OCI-LY1 (cell line): ENCODE measurements around the gene TOMM5.

ENCODE experiments used
- H2AFZ ChIP-seq: fragments of 200-600 bp; sonication (generic), shearing (Covaris generic); 2 replicates; pipeline ENCODE4 v1.6.0; 2014; ENCODE audit warnings: antibody characterized with exemption, mild to moderate bottlenecking, low read length
- H3F3A ChIP-seq: fragments of 200-600 bp; sonication (generic), shearing (Covaris generic); 2 replicates; pipeline ENCODE4 v1.6.0; 2014; ENCODE audit warnings: mild to moderate bottlenecking, antibody characterized with exemption, low read length, moderate library complexity; ENCODE audit not compliant: insufficient read depth
- H3K27ac ChIP-seq: fragments of 200-600 bp; sonication (generic); 2 replicates; pipeline ENCODE4 v1.5.1; 2014; ENCODE audit warnings: low read length, mixed run types, mild to moderate bottlenecking, low read depth; ENCODE audit not compliant: poor library complexity, severe bottlenecking
- H3K27me3 ChIP-seq: fragments of 200-600 bp; sonication (generic); 2 replicates; pipeline ENCODE4 v1.6.0; 2014; ENCODE audit warnings: antibody characterized with exemption, mild to moderate bottlenecking, low read length, moderate library complexity; ENCODE audit not compliant: insufficient read depth
- H3K36me3 ChIP-seq: fragments of 200-600 bp; sonication (generic); 2 replicates; pipeline ENCODE4 v1.6.1; 2014; ENCODE audit warnings: mild to moderate bottlenecking, antibody characterized with exemption, low read length, moderate library complexity, mixed read lengths; ENCODE audit not compliant: insufficient read depth
- H3K4me1 ChIP-seq: fragments of 200-600 bp; sonication (generic); 2 replicates; pipeline ENCODE4 v1.5.1; 2014; ENCODE audit warnings: mild to moderate bottlenecking, low read length, moderate library complexity; ENCODE audit not compliant: insufficient read depth, severe bottlenecking
- H3K4me2 ChIP-seq: fragments of 200-600 bp; sonication (generic), shearing (Covaris generic); 2 replicates; pipeline ENCODE4 v1.6.1; 2014; ENCODE audit warnings: low read length
- H3K4me3 ChIP-seq: fragments of 200-600 bp; sonication (generic); 2 replicates; pipeline ENCODE4 v1.5.1; 2014; ENCODE audit warnings: low read length, low read depth, mild to moderate bottlenecking, mixed read lengths; ENCODE audit not compliant: poor library complexity, severe bottlenecking
- H3K79me2 ChIP-seq: fragments of 200-600 bp; shearing (Covaris generic); 2 replicates; pipeline ENCODE4 v1.6.1; 2016; ENCODE audit warnings: mixed run types, low read length, mixed read lengths; ENCODE audit not compliant: insufficient read depth
- H3K9ac ChIP-seq: fragments of 200-600 bp; sonication (generic), shearing (Covaris generic); 2 replicates; pipeline ENCODE4 v1.6.1; 2014; ENCODE audit warnings: mild to moderate bottlenecking, low read length, mixed read lengths
- H3K9me2 ChIP-seq: fragments of 200-600 bp; sonication (generic), shearing (Covaris generic); 2 replicates; pipeline ENCODE4 v1.6.1; 2014; ENCODE audit warnings: low read depth, mild to moderate bottlenecking, low read length, mixed read lengths
- H3K9me3 ChIP-seq: fragments of 200-600 bp; shearing (Covaris generic); 2 replicates; pipeline ENCODE4 v1.6.1; 2014; ENCODE audit warnings: low read length, mixed read lengths
- H4K20me1 ChIP-seq: fragments of 200-600 bp; sonication (generic), shearing (Covaris generic); 2 replicates; pipeline ENCODE4 v1.6.0; 2016; ENCODE audit warnings: mild to moderate bottlenecking, low read length; ENCODE audit not compliant: insufficient read depth
- EZH2 ChIP-seq: fragments of 200-600 bp; sonication (generic), shearing (Covaris generic); IDR thresholded peaks from 2 replicates; pipeline ENCODE4 v1.8.0; 2017; ENCODE audit warnings: borderline replicate concordance, mixed run types, mild to moderate bottlenecking, antibody characterized with exemption, low read length, moderate library complexity, mixed read lengths
- TF ChIP-seq, protein P1 (sequence below): fragments of 200-600 bp; sonication (generic), shearing (Covaris generic); IDR thresholded peaks from 2 replicates; pipeline ENCODE4 v1.5.1; 2017; ENCODE audit warnings: mild to moderate bottlenecking, antibody characterized with exemption, low read length, moderate library complexity, mixed read lengths

Gene TOMM5

GRCh38 chr9:37592108-37592951 is at the start of gene TOMM5:
Gene TOMM5 (minus strand): TSS chr9:37592597. CDS start chr9:37592532, 65 bp downstream.
- H3K79me2 ChIP-seq, result peaks cover 56% of the 10 kb centered on the region
- H4K20me1 ChIP-seq, result no peaks in the 10 kb centered on the region
- H3K4me3 ChIP-seq, result peak within 1 kb of the TSS; percentile 97
- H2AFZ ChIP-seq, result peak within 1 kb of the TSS; percentile 8
- peak within 1 kb of the TSS; percentile 93 for H3K4me2 ChIP-seq
- H3K9ac ChIP-seq, result peak within 1 kb of the TSS; percentile 97
- no peaks in the 10 kb centered on the region for H3K27me3 ChIP-seq
- no peaks in the 10 kb centered on the region for H3K9me2 ChIP-seq
- peaks cover 47% of the 10 kb centered on the region for H3K4me1 ChIP-seq
- no peaks in the 10 kb centered on the region for H3K9me3 ChIP-seq
- peak within 1 kb of the TSS; percentile 77 for H3K27ac ChIP-seq
- 0 out of 2 replicates have a peak, but pooled peaks cover 8% of the 10 kb centered on the region for H3F3A ChIP-seq
- H3K36me3 ChIP-seq, result peaks cover 36% of the 10 kb centered on the region
- TF ChIP-seq, protein P1, sequence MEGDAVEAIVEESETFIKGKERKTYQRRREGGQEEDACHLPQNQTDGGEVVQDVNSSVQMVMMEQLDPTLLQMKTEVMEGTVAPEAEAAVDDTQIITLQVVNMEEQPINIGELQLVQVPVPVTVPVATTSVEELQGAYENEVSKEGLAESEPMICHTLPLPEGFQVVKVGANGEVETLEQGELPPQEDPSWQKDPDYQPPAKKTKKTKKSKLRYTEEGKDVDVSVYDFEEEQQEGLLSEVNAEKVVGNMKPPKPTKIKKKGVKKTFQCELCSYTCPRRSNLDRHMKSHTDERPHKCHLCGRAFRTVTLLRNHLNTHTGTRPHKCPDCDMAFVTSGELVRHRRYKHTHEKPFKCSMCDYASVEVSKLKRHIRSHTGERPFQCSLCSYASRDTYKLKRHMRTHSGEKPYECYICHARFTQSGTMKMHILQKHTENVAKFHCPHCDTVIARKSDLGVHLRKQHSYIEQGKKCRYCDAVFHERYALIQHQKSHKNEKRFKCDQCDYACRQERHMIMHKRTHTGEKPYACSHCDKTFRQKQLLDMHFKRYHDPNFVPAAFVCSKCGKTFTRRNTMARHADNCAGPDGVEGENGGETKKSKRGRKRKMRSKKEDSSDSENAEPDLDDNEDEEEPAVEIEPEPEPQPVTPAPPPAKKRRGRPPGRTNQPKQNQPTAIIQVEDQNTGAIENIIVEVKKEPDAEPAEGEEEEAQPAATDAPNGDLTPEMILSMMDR, result no peak
- no peak for TF ChIP-seq EZH2

- no peak overlapping the region for H3K4me3 ChIP-seq
- H4K20me1 ChIP-seq, result no peaks in the 10 kb centered on the region
- H2AFZ ChIP-seq, result no peak overlapping the region
- H3K9me2 ChIP-seq, result no peaks in the 10 kb centered on the region
- no peak overlapping the region for H3K4me2 ChIP-seq
- H3F3A ChIP-seq, result no peaks in the 10 kb centered on the region
- H3K27ac ChIP-seq, result no peak overlapping the region
- no peaks in the 10 kb centered on the region for H3K79me2 ChIP-seq
- no peak overlapping the region for H3K9ac ChIP-seq
- no peaks in the 10 kb centered on the region for H3K36me3 ChIP-seq
- H3K9me3 ChIP-seq, result no peaks in the 10 kb centered on the region
- TF ChIP-seq, protein P1, result no peak
- TF ChIP-seq EZH2, result no peak
- no peaks in the 10 kb centered on the region for H3K27me3 ChIP-seq
- no peaks in the 10 kb centered on the region for H3K4me1 ChIP-seq
Observed at GRCh38 chr9:37641331-37641730, 48.9 kb upstream of the TOMM5 start.

DNA sequence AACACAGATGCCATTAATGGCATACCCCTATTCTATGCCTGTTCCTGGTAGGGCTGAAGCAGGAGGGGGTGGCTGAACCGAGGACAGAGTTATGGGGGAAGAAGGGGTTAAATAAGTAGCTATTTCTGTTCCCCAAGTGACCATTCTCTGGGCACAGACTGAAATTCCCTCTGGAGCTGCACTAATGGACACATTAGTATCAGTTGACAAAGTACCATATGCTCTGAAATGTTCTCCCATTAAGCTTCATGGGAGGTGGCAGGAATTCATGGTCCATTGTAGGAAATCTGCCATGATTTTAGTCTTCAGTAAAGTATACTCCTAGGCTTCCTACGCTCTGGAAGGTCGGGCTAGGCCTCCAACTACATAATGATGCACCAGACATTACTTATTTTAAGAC is 47.8 kb upstream of the TOMM5 start:
- no peaks in the 10 kb centered on the region for H4K20me1 ChIP-seq
- no peaks in the 10 kb centered on the region for H3K9me3 ChIP-seq
- TF ChIP-seq, protein P1, result no peak
- TF ChIP-seq EZH2, result no peak
- H3K4me1 ChIP-seq, result no peaks in the 10 kb centered on the region
- H3K27me3 ChIP-seq, result no peaks in the 10 kb centered on the region
- no peaks in the 10 kb centered on the region for H3K9me2 ChIP-seq
- H3K79me2 ChIP-seq, result no peaks in the 10 kb centered on the region
- no peak overlapping the region for H3K4me3 ChIP-seq
- no peaks in the 10 kb centered on the region for H3K36me3 ChIP-seq
- H2AFZ ChIP-seq, result no peak overlapping the region
- no peak overlapping the region for H3K4me2 ChIP-seq
- no peak overlapping the region for H3K9ac ChIP-seq
- no peaks in the 10 kb centered on the region for H3F3A ChIP-seq
- no peak overlapping the region for H3K27ac ChIP-seq
